Measurements from ENCODE around the gene PRKAA1. TPM values are rescaled to one million over a fixed set of nuclear protein-coding genes. Genes with fewer than 3 reads are reported as not detected.

Gene PRKAA1
- total and polyA plus RNA-seq, 2 of the 13 experiments (the other 11 are each of a cell fraction or from before 2014, with no cell fraction given) = 36.6 to 58.0 TPM

GRCh38 chr5:40797273-40798011 lies 732 bp downstream of the PRKAA1 start (continued):
- TF ChIP-seq, protein P1, sequence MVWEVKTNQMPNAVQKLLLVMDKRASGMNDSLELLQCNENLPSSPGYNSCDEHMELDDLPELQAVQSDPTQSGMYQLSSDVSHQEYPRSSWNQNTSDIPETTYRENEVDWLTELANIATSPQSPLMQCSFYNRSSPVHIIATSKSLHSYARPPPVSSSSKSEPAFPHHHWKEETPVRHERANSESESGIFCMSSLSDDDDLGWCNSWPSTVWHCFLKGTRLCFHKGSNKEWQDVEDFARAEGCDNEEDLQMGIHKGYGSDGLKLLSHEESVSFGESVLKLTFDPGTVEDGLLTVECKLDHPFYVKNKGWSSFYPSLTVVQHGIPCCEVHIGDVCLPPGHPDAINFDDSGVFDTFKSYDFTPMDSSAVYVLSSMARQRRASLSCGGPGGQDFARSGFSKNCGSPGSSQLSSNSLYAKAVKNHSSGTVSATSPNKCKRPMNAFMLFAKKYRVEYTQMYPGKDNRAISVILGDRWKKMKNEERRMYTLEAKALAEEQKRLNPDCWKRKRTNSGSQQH (CRISPR knock-in tag; IDR thresholded peaks at IDR 0.05; ENCODE audit: low read depth) = no peak
- TF ChIP-seq, protein P2, sequence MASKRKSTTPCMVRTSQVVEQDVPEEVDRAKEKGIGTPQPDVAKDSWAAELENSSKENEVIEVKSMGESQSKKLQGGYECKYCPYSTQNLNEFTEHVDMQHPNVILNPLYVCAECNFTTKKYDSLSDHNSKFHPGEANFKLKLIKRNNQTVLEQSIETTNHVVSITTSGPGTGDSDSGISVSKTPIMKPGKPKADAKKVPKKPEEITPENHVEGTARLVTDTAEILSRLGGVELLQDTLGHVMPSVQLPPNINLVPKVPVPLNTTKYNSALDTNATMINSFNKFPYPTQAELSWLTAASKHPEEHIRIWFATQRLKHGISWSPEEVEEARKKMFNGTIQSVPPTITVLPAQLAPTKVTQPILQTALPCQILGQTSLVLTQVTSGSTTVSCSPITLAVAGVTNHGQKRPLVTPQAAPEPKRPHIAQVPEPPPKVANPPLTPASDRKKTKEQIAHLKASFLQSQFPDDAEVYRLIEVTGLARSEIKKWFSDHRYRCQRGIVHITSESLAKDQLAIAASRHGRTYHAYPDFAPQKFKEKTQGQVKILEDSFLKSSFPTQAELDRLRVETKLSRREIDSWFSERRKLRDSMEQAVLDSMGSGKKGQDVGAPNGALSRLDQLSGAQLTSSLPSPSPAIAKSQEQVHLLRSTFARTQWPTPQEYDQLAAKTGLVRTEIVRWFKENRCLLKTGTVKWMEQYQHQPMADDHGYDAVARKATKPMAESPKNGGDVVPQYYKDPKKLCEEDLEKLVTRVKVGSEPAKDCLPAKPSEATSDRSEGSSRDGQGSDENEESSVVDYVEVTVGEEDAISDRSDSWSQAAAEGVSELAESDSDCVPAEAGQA (IDR thresholded peaks at IDR 0.05; ENCODE audit: low read depth) = no peak
- TF ChIP-seq, protein P2 (CRISPR knock-in tag; IDR thresholded peaks at IDR 0.05; ENCODE audit: borderline replicate concordance) = no peak
- TF ChIP-seq, protein P3, sequence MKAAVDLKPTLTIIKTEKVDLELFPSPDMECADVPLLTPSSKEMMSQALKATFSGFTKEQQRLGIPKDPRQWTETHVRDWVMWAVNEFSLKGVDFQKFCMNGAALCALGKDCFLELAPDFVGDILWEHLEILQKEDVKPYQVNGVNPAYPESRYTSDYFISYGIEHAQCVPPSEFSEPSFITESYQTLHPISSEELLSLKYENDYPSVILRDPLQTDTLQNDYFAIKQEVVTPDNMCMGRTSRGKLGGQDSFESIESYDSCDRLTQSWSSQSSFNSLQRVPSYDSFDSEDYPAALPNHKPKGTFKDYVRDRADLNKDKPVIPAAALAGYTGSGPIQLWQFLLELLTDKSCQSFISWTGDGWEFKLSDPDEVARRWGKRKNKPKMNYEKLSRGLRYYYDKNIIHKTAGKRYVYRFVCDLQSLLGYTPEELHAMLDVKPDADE (CRISPR knock-in tag; IDR thresholded peaks at IDR 0.05) = no peak
- TF ChIP-seq, protein P4, sequence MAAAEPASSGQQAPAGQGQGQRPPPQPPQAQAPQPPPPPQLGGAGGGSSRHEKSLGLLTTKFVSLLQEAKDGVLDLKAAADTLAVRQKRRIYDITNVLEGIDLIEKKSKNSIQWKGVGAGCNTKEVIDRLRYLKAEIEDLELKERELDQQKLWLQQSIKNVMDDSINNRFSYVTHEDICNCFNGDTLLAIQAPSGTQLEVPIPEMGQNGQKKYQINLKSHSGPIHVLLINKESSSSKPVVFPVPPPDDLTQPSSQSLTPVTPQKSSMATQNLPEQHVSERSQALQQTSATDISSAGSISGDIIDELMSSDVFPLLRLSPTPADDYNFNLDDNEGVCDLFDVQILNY (CRISPR knock-in tag; conservative IDR thresholded peaks at IDR 0.05) = no peak
- TF ChIP-seq ZNF557 (CRISPR knock-in tag; IDR thresholded peaks at IDR 0.05) (no peak), ZNF136 (CRISPR knock-in tag; IDR thresholded peaks at IDR 0.05; ENCODE audit: low read depth) (no peak), U2AF1 (optimal IDR thresholded peaks at IDR 0.05; ENCODE audit: low read depth, low read length) (no peak), SMYD3 (CRISPR knock-in tag; IDR thresholded peaks at IDR 0.05) (no peak)
- TF ChIP-seq, protein P5, sequence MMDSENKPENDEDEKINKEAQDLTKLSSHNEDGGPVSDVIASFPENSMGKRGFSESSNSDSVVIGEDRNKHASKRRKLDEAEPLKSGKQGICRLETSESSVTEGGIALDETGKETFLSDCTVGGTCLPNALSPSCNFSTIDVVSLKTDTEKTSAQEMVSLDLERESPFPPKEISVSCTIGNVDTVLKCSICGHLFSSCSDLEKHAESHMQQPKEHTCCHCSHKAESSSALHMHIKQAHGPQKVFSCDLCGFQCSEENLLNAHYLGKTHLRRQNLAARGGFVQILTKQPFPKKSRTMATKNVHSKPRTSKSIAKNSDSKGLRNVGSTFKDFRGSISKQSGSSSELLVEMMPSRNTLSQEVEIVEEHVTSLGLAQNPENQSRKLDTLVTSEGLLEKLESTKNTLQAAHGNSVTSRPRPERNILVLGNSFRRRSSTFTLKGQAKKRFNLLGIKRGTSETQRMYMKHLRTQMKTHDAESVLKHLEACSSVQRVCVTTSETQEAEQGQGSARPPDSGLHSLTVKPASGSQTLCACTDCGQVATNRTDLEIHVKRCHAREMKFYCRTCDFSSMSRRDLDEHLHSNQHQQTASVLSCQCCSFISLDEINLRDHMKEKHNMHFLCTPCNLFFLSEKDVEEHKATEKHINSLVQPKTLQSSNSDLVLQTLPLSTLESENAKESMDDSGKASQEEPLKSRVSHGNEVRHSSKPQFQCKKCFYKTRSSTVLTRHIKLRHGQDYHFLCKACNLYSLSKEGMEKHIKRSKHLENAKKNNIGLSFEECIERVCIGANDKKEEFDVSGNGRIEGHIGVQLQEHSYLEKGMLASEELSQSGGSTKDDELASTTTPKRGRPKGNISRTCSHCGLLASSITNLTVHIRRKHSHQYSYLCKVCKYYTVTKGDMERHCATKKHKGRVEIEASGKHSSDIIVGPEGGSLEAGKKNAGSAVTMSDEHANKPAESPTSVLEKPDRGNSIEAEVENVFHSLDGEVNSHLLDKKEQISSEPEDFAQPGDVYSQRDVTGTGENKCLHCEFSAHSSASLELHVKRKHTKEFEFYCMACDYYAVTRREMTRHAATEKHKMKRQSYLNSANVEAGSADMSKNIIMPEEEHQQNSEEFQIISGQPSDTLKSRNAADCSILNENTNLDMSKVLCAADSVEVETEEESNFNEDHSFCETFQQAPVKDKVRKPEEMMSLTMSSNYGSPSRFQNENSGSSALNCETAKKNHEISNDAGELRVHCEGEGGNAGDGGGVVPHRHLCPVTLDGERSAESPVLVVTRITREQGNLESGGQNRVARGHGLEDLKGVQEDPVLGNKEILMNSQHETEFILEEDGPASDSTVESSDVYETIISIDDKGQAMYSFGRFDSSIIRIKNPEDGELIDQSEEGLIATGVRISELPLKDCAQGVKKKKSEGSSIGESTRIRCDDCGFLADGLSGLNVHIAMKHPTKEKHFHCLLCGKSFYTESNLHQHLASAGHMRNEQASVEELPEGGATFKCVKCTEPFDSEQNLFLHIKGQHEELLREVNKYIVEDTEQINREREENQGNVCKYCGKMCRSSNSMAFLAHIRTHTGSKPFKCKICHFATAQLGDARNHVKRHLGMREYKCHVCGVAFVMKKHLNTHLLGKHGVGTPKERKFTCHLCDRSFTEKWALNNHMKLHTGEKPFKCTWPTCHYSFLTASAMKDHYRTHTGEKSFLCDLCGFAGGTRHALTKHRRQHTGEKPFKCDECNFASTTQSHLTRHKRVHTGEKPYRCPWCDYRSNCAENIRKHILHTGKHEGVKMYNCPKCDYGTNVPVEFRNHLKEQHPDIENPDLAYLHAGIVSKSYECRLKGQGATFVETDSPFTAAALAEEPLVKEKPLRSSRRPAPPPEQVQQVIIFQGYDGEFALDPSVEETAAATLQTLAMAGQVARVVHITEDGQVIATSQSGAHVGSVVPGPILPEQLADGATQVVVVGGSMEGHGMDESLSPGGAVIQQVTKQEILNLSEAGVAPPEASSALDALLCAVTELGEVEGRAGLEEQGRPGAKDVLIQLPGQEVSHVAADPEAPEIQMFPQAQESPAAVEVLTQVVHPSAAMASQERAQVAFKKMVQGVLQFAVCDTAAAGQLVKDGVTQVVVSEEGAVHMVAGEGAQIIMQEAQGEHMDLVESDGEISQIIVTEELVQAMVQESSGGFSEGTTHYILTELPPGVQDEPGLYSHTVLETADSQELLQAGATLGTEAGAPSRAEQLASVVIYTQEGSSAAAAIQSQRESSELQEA (CRISPR knock-in tag; IDR thresholded peaks at IDR 0.05; ENCODE audit: not compliant biosample characterization) = no peak

Measured in HepG2 (cell line).